NCI-H187 (cell line): ENCODE measurements around the gene EFNA2.

Source experiments
- DNase-seq, 2 experiments: peaks; one replicate each; lab custom pipeline; 2025; lab: John Stamatoyannopoulos, UW

Gene EFNA2

DNA sequence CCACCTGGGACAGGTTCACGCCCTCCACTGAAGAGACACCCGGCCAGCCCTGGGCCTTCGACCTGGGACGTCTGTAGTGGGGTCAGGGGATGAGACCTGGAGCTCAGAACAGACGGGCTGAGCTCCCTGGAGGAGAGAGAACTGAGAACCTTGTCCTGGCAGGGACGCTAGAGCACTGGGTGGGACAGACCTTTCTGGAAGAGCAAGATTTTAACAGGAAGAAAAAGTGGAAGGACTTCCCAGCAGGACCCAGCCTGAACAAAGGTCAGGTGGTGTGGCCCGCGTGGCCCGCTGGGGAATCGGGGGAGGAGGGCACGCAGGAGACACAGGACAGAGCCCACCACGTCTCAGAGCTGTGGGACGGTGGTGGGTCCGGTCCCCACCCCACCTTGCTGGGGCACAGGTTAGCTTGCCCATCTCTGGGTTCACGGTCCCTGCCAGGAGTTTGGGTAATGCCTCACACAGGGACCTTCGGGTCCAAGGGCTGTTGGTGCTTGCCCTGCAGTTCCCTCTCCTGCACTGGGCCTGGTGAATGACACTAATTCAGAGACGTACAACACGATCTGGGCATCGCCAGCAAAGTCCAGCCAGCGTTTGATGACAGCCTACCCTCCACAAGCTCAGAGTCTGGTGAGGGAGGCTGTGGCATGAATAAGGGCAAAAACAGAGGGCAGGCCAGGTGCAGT is 1.2 kb upstream of the EFNA2 start:
- DNase-seq = no peak

DNA sequence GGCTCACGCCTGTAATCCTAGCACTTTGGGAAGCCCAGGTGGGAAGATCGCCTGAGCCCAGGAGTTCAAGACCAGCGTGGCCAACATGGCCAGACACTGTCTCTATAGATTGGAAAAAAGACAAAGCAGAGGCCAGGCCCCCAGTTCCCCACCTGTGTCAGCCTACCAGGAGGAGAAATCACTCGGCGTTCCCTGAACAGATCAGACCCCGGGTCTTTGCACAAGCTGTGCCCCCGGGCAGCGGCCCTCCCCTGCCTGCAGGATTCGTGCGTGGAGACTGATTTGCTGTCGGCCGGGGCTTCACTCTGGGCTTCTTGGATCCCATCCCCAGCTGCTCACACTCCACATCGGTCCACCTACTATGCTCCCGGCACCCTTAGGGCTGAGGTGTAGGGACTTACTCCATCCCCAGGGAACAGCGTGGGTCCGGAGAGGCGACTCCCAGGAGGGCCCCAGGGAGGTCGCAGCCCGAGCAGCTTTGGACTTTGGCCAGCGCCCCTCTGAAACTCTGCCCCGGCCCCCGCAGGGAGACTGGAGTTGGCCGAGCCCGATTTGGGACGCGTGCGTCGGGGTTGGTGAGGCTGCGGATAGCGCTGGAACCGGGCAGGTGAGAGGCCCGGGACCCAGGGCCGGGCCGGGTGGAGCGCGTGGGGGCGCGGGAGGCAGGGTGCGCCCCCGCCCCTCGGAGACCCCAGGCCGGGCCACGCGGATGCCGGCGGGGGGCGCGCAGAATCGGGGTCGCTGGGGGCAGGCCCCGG is 515 bp upstream of the EFNA2 start:
- no peak for DNase-seq

DNA sequence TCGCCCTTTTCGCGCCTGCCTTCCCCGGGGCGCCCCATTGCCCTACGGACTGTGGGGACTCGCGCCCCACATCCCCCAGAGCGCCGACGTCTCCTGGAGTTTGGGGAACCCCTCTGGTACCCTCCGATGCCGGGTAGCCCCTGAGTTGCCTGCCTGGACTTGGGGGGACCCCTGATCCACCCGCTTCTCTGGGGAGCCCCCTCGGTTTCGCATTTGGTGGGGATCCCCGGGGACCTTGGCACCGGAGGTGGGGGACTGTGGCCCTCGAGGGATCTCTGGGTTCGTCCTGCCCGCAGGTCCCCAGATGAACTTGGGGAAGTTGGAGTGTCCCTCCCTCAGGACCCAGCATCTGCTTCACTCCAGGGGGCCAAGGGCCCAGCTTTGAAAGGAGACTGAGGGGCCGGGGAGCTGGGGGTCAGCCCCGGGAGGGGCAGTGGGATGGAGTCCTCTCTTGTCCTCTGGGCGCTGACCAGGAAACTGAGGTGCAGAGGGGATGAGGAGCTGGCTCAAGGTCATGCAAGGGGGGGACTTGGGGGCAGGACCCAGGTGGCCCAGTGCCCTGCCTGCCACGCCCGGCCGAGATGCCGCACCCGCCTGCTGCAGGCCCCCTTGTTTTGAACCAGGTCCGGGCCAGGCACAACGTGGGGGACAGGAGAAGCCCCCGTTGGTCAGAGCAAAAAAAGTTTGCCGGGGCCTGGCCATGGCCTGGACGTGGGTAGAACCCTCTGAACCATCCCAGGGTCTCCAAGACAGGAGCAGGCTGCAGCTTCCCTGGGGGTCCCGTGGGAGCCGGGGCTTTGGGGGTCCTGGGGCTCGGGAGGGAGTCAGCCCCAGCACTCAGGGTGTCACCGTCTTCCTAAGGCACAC is 1.0 kb downstream of the EFNA2 start:
- no peak for DNase-seq

DNA sequence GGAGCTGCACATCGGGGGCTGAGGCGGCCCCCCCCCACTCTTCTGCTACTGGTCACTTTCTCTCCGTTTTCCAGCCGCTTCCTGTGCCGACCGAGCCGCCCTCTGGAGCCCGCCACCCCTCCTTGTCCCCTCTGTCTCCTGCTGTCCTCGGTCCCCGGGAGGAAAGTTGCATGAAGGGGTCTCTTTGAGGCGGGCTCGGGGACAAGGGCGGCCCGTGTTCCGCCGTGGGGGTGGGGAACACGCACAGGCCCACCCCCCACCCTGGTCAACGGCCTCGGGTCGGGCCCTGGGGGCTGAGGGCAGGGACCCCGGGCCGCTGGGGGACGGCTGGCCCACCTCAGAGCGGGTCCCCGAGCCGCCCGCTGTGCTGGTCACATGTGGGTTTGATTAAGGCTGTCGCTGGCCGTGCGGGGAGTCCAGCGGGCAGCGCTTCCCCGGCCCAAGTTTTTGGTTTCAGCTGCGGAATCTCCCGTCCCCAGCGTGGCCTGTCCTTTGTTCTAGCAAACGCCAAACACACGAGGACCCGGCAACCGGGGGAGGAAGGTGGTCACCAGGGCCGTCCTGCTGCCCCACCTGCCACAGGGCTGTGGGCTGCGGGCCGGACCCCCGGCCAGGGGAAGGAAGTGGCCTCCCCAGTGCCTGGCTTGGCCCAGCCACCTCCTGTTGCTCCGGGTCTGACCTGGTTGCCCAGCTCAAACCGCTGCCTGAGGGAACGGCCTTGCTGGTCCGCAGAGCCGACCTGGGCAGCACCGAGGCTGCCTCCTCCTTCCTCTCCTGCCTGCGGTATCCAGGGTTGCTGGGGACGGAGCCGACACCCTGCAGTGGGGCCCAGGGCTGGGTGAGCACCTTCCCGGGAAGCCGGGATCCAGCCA is 1.9 kb downstream of the EFNA2 start:
- DNase-seq = no peak

DNA sequence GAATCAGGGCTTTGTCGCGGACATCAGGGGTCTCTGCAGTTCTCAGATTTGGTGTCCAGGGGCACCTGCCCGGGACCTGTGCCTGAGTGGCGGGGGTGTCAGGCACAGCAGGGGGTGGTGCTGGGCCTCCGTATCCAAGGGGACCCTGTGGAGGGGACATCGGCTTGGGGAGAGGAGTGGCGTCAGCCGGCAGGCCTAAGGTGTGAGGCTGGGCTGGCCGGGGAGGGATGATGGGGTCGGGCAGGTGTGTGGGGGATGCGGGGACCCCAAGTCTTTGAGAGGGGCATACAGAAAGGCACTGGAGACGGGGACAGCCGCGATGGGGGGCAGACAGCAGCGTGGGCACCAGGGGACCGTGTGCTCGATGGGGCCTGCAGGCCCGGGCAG is 2.5 kb downstream of the EFNA2 start:
- no peak for DNase-seq

DNA sequence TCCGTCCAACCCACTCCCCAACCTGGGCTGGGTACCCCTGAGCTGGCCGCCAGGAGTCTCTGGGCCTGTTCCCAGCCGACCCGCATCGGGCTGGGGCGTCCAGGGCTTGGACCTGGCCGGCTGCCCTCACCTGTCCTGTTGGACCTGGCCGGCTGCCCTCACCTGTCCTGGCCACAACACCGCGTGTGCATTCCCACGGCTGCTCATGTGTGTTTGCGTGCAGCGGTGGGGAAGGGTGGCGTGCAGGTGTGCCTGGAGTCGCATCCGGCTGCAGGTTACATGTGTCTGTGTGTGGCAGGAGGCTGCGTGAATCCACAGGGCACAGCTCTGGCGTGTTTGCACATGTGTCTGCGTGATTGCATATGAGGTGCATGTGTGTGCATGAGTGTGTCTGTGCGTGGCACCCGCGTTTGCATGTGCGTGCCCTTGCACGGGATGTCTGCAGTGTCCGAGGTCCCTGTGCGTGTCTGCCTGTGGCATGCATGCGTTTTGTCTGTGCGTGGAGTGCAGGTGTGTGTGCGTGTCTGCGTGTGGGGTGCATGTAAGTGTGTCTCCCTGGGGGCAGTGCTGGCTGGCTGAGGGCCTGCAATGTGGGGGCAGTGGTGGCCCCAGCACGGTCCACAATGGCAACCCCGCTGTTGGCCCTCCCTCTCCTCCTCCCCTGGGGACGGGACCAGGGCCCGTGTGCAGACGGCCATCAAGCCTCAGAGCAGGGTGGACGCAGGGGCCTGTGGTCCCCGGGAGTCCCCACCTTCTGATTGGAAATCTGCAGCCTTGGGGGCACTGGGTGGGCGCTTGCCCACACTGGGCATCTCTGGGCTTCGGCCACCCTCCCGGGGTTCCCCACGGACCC is 3.4 kb downstream of the EFNA2 start:
- no peak for DNase-seq

DNA sequence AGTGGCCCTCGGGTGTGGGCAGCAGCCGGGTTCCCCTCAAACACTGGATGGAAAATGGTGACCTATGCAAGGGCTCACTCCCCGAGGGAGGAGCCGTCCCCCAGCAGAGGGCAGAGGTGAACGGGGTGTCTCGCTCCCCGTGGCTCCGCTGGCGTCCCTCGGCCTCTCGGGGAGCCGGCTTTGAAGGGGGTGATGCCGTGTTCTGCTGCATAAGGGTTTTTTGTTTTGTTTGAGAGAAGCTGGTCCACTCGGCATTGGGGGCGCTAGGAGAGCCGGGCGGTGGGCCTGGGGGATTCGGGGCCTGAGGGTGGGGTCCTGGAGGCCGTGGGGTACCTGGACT is 4.0 kb downstream of the EFNA2 start:
- DNase-seq = no peak

DNA sequence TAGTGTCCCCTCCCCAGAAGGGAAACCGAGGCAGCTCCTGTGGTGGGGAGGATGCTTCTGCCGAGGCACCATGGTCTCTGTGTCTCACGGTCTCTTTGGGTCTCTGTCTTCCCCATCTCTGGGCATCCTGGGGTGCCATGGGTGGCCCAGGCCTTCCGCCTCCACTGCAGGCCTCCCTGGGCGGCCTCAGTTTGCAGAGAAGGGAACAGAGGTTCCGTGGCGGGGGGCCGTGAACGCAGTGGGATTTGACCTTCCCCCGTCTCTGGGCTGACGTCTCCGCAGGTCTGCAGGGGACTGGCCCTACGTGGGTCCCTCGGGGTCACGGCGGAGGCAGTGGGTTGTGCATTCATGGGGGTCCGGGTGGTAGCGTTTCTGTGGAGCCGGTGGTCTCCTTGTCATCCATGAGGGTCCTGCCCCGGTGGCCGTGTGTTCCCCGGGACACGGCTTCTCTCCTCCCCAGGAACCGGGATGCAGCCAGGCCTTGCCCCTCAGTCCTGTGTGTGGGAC is 4.6 kb downstream of the EFNA2 start:
- DNase-seq = no peak

- DNase-seq = no peak
Observed at GRCh38 chr19:1290703-1291651, 5.3 kb downstream of the EFNA2 start.

DNA sequence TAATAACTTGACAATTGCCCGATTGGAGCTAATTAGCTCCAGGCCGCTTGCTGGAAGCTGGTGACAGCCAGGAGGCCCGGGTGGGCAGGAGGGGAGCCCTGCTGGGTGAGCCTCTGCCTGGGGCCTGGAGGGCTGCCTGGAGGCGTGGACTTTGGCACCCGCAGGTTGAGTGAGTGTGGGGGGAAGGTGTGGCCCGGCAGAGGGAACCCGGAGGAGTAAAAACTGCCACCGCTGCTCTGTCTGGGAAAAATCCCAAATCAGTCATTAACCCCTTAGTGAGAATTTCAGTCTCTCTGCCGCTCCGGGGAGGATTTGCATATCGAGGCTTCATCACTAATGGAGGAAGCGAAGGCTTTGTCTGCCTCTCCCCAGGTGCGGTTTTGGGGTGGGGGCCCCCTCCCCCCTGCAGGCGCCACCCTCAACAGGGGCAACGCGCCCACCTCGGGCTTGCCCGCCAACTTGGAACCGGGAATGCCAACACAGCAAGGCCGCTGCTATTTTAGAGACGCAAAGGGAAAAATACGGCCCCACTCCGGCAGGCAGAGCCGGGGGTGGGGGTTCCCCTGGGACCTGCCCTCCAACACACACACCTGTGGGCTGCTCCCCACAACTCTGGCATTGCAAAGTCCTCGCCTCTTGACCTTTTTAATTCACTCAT is 6.2 kb downstream of the EFNA2 start:
- DNase-seq = no peak

GRCh38 chr19:1292419-1293151 is 6.9 kb downstream of the EFNA2 start:
- no peak for DNase-seq

- DNase-seq = no peak
Observed at GRCh38 chr19:1293782-1294604, 8.3 kb downstream of the EFNA2 start.

- no peak for DNase-seq
Observed at GRCh38 chr19:1294688-1295087, 9.0 kb downstream of the EFNA2 start.

GRCh38 chr19:1295169-1296012 is 9.7 kb downstream of the EFNA2 start:
- no peak for DNase-seq

- DNase-seq = no peak
Observed at GRCh38 chr19:1296078-1296477, 10.4 kb downstream of the EFNA2 start.

DNA sequence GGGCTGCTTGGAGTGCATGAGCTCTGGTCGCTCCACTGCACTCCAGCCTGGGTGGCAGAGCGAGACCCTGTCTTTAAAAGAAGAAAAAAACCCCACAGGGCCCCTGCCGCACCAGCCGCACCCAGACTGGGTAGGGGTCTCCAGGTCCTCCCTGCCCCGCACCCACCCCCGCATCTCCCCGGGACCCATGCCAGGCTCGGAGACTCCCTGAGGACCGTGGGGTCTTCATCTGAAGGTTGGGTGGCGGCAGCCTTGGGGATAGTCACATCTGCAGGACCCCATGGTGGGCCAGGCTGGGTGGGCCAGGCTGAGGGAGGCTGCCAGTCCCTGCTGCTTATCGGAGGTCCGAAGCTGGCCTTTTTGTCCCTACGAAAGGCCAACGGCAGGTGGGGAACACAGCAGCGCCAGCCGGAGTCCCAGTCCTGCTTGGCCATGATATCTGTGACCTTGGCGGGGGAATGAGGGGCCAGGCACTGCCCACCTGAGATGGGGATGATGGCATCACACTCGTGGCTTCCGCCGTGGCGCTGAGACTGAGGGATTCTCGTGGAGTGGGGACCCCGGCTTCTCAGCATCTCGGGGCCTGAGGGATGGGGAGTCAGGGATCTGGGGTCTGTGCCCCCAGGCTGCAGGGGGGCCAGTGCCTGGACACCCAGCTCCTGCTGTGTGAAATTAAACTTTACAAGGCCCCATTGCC is 11.1 kb downstream of the EFNA2 start:
- no peak for DNase-seq
